Brain pericyte (primary cell): Measurements from ENCODE around the gene NECTIN1.

Experiments used
- DNase-seq: peaks from one replicate; pipeline ENCODE4 v3.0.0-alpha.2; 2012; ENCODE audit warnings: low read depth, low spot score

NECTIN1 gene

DNA sequence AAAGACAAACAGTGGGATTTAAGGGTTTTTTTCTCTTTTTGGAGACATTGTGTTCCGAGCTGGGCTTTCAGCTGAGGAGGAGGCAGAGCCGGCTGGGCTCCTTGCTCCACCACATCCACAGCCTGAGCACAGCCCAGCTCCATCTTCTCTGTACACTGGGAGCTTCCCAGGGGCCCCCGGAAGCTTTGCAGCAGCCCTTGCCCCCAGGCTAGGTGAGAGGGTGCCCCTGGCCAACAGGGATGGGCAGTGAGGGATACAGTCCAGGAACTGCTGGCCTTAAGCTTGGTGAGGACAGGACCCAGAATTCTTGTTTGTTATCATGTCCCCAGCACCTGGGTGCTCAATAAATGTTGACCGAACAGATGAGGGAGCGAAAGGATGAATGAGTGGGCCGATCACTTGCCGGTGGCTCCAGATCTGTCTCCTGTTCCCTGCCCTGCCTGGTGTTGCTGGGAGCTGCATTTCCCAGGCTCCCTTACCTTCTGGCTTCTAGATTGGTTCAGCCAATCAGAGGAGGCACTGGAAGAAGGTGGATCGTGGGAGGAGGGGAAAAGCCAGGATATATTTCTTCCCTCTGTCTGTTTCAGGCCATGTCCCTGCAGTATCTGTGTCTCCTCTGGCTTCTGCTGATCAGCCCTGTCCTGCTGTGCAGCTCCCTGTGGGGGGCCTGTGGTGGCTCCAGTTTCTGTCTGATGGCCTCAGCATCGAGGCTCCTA is 26.5 kb upstream of the NECTIN1 start:
- DNase-seq: no peak

DNA sequence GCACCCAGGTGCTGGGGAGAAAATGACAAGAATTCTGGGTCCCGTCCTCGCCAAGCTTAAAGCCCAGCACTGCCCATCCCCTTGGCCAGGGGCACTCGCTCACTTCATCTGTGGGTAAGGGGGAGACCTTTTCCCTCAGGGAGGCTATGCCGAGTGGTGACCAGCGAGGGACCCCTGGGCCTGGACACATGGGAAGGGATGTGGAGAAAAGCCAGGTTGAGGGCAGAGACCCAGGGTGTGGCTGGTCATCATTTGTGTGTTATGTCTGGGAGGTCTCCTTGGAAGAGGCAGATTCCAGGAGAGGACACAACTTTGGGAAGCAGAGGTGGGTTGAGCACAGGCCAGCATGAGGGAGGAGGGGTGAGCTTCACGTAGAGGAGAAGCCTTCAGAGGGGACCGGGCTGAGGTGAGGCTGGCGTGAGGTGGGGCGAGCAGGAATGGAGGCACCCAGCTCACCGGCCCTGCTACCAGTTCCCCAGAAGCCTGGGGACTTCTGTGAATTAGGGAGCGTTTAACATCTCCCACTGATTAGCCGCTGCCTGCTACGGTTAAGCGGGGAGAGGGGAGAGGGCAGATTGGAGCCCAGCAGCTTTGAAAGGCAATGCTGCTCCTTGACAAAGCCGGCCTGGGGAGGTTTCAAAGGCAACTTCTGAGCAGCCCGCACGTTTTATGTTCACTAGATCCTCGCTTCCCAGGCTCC is 25.8 kb upstream of the NECTIN1 start:
- DNase-seq: no peak

DNA sequence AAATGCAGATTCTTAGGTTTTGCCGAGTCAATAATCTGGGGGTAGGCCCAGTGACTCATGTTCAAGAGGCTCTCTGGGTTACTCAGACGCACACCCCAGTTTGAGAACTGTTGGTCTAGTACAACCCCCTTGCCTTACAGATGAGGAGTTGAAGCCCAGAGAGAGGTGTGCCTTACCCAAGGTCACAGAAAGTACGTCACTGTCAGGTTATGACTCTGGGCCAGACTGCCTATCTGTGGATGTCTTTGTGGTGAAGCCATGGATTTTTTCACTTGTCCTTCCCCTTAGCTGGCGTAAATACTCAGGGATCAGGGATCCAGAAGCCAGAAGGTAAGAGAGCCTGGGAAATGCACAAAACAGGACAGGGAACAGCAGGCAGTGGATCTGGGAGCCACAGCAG is 25.2 kb upstream of the NECTIN1 start:
- DNase-seq: no peak

DNA sequence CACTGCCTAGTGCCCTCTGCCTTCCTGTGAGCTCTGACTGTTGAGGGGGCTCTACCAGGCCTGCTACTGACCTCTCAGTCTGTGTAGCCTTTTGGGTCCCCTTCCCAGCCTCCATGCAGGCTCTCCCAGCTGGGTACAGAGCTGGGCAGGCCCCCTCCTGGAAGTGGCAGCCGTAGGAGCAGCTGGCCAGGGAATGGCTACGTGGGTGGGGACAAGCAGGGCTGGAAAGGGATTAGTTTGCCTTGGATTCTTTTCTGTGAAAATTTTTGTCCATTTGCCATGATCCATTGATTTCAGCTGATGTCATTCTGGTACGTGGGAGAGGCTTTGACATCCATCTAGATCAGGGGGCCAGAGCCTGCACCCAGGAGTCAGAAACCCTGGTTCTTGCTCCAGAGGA is 23.9 kb upstream of the NECTIN1 start:
- no peak for DNase-seq

DNA sequence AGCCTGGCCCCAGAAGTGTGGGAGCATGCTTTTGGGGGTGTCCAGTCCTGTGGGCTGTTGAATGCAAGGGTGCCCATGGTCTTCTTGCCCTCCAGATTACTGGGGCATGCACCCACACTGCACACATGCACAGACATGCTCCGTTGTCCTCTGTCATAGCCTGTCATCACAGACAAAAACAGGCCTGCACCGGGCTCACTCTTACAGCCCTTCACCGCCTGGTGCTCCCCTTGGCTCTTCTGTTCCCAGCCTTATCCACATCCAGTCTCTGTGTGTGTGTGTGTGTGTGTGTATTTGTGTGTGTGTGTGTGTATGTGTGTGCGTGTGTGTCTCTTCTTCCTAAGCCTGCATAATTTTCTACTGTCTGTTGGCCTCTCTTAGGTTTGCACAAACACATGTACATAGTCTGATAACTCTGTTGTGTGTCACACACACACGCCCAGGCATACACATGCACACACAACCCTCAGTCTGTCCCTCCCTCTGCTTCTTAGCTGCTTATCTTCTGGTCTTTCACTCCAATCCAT is 23.4 kb upstream of the NECTIN1 start:
- no peak for DNase-seq

DNA sequence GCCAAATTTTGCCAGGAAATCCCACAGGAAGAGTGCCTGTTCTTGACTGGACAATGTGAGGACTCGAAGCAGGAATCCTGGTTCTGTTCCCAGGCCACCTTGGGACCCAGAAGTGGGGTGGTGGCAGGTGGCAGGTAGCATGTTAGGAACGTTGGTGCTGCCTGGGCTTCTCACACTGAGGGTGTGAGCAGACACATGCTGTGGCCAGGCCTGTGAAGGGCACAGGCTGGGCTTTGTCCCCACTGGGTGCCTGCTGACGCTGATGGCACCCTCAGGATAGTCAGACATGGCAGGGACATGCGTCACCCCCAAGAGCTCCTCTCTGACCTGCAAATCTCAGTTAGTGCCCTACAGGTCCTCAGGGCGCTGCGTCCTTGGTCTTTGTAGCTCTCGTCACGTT is 21.1 kb upstream of the NECTIN1 start:
- no peak for DNase-seq

DNA sequence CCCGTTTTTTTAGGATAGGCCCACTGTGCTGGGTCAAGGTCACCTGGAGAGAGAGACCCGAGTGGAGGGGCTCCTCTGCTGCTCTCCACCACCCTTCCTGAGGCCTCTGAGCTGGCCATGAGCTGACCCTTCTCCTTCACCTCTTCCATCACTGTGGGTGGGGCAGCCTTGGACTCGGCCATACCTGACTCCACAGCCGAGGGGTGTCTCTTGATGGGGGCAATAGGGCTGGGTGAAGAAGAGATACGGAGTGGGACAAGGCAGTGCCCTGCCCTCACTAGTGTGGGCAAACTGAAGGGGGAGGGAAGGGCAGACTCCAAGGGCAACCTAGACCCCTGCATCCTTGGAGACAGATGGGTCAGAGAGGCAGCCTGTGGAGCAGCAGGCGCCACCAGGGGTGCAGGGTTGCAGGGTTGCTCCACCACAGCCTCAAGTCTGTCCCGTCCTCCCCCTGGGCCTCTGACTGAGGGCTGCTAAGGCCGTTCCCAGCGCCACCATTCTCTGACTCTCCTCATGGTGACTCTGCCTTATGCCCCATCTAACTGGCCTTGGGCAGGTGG is 20.1 kb upstream of the NECTIN1 start:
- DNase-seq: no peak

DNA sequence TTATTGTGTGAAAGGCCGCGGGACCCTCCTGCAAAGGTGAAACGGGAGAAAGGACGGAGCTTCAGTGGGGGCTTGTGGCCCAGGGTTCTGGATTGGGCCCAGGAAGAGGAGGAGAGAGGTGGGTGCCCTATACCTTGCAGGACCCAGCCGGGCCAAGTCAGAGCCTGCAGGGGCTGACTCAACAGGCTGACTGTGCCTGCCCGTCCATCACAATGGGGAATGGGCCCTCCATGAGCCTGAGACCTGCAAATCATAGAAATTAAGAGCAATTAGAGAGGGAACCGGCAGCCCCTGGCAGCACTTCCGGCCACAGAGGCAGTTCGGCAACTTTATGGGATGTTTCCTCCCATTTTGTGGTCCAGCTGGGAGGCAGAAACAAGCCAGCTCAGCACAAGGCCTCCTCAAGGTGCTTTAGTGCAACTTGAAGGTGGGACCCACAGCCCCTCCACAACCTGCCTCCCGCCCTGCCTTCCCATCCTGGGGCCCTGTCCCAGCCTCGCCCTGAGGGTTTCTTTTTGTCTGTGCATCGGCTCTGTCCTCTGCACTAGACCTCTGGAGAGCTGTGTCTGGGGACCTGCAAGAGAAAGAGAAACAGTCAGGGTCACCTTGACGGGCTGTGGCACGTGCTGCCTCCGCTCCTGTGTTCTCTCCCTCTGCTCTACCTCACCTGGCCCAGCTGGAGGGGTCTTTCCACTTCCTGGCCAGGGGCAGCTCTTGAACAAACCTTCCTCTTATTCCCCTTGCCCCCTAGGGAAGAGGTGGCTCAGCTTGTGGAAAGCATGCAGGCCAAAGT is 19.1 kb upstream of the NECTIN1 start:
- no peak for DNase-seq

DNA sequence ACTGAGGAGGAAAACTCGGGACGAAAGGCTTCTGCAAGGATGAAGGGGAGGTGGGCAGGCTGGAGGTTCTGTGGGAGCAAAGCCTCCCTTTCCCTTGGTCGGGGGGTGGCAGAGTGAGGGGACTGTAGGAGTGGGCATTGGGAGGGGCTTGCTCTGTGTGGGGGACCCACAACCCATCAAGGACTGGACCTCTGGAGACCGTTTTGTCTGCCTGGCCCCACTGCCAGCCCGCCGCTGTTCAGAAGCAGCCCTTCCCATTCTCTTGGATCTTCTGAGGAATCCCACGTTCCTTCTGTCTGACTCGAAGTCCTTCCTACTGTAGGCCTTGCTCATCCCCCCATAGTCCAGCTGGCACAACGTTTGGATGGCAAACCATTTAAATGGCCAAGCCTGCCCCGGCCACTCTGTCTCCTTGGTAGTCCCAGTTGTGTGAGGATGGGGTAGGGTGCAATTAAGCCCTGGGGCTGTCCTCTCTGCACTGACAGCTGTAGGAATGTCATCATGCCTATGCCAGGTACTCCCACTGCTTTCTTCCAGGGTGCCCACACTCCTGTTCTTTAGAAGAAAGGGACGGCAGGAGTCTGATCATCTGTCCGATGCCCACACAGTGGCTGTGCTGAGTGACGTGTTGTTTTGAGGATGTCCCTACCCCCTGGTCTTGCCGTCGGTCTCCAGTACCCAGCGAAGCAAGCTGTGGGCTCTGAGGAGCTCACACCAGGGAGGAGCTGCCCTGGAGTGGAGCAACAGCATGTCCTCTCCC is 17.0 kb upstream of the NECTIN1 start:
- no peak for DNase-seq

DNA sequence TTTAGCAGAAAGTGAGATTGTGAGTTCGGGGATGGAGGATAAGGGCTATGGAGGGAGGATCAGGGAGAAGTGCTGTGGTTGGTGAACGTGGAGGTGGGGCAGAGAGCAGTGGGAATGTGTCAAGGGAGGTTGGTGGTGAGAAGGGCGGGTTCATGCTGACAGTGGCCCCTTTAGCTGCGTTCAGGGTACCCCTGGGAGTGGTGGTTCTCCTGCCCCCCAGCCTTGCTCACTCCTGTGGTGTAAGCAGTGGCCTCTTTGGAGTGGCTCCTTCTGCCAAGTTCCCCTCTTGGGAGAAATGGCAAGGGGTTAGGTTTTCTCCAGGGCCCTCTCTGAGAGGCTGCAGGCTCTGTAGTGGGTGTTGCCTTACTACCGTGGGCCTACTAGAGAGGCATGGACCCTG is 16.1 kb upstream of the NECTIN1 start:
- DNase-seq: no peak

DNA sequence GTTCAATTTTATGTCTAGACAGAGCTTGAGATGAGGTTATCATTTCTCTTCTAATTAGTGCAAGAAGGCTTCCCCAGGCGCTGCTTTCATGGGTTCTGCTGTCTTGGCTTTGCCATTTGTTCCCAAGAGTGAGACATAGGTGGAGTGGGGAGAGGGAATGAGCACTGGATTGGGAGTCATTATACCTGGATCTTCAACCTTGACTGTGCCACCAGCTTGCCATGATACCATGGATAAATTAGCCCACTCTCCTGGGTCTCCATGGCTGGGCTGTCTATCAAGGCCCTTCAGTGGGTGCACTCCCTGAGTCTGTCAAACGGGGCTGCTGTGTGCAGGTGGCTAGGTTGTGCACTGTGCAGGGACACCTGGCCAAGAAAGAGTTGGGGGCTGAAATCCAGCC is 15.6 kb upstream of the NECTIN1 start:
- no peak for DNase-seq

DNA sequence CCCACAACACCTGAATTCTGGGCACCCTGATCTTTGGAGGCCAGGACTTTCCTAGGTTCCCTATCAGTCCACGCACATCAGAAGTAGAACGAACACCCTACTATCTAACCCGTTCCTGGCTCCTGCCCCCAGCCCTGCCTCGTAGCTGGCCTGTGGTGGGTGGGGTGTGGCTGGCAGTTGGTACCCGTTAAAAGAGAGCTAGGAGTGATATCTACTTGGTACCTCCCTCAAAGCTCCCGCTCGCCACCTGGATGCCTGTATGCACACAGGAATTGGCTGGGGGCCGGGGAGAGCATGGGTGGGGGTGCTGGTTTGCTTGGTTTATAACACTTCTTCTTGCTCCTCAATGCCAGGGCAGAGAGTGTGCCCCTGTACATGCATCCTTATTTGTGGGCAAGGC is 14.0 kb upstream of the NECTIN1 start:
- DNase-seq: no peak

DNA sequence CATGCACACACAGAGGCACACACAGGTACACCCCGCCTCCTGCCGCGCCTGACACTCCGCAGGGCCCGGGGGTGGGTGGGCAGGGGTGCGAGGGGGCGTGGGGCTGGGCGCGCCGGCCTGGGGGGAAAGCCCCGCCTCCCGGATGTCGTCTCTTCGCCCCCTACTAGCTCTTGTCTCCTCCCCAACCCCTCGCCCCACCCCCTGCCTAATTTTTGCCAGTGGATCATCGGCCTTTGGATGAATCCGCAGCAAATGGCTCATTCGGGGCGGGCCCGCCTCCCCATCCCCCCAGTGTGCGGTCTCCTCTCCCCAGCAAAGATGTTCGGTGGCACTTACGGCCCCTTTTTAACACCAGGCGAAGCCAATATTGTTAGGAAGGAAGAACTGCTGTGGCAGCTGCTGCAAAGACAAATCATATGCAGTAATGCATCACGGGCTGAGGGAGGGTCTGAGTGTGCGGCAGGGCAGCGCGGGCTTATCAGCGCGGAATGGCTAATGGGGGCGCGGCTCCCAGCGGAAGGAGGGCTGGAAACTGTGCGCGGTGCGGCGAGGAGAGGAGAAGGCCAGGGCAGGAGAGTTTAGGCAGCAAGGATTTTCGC is 13.4 kb upstream of the NECTIN1 start:
- DNase-seq: no peak

DNA sequence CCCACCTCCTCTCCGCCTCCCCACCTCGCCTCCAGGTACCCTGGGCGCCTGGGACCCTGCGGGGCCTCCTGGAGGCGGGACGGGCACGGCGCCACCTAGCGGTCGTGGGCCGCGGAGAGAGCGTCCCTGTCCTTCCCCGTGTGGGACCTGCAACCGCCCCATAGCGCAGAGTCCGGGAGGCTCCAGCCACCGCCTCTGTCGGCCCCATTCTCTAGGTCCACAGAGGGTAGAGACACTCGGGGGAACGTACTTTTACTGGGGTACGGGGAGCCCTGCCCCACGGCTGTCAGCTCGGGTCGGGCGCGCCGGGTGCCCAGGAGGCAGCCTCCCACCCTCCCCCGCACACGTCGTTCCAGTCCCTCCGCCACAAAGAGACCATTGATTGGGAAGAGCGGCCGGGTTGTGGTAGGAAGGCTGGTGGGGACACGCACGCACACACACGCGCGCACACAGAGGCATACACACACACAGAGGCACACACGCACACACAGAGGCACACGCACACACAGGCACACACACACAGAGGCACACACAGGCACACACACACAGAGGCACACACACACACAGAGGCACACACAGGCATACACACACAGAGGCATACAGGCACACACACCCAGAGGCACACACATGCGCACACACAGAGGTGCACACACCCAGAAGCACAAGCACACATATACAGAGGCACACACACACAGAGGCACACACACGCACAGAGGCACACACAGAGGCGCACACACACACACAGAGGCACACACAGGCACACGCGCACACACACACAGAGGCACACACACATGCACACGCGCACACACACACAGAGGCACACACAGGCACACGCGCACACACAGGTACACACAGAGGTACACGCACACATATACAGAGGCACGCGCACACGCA is 12.6 kb upstream of the NECTIN1 start:
- no peak for DNase-seq

DNA sequence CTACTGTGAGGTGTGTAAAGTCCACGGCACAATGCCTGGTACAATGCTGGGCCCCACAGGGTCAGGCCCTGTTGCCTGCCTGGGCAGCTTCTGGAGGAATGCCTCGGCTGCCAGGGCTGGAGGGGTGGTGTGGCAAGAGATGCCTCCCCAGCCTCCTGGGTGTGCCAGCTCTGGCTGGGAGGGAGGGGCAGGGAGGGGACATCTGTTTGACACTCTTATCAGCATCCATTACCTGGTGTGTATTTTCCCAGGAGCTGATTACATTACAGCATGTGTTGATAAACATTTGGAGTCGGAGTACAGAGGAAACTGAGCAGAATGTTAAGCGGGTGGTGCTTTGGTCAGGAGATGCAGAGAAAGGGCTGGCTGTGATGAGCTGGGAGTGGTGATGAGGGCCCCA is 11.0 kb upstream of the NECTIN1 start:
- no peak for DNase-seq

DNA sequence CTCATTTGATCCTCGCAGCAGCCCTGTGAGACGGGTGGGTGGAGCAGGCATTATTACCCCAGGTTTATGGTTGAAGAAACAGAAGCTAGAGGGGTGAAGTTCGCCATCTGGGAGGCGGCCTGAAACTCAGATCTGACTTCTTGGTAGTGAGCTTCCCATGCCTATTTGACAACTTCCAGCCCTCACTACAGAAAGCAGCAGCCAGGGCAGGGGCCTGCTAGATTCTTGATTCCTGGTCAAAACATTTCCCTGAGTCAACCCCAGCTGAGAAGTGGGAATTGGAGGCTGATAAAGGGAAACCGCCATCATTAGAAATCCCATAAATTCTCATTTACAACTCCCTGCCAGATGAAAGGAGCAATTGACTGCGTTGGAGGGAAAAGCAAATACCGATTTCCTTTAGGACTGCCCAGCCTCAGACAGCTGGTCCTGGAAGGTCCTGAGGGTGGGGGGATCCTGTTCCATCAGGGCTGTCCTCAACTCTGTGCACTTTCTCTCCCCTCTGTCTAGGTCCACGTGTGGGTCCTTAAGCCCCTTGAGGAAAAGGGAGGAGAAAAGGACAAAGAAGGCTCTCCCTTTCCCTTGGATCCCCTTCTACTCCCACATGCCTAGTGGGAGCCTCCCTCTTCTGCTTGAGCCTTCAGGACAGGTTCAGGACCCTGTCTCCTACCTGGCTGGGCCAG is 10.2 kb upstream of the NECTIN1 start:
- DNase-seq: no peak

DNA sequence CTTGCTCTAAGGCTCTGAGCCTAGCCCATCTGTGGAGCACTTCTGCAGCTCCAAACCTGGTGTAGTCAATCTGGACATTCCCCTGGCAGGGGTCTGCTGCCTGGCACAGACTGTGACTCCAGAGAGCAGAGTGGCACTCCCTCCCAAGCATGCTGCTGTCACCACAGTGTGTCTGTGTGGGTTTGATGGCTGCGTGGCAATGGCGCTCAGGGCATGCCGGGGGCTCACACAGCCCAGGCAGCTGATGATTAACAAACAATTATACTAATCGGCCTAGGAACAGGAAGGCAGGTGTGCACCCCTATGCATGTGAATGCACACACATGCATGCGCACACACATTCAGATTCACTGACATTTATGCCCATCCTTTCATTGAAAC is 9.0 kb upstream of the NECTIN1 start:
- DNase-seq: no peak

DNA sequence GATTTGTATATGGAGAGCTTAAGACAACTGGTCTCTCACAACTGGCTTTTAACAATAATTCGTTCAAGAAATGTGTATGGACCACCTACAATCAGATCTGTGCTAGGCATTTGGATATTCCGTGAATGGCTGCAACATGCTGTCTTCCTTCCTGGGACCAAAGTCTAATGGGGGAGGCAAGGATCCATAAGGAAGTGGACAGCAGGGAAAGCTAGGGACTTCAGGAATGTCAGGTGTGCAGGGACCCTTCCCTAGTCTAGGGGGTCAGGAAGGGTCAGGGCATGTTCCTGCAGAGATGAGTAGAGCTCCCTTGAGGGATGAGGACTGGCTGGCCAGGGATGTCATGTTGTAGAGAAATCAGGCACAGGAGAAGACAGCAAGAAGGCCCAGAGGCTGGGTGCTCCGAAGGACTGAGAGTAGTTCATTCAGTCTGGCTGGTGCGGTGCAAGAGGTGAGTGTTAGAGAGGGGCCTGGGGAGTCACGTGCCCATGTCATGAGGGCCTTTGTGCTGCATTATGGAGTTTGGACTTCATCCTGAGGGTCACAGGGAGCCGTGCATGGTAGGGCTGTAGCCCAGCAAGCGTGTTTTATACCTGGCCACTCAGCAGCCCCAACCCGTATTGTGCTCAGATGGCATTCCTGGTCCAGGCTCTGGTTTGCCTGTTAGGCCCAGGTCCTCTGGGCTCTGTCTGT is 8.5 kb upstream of the NECTIN1 start:
- DNase-seq: no peak

DNA sequence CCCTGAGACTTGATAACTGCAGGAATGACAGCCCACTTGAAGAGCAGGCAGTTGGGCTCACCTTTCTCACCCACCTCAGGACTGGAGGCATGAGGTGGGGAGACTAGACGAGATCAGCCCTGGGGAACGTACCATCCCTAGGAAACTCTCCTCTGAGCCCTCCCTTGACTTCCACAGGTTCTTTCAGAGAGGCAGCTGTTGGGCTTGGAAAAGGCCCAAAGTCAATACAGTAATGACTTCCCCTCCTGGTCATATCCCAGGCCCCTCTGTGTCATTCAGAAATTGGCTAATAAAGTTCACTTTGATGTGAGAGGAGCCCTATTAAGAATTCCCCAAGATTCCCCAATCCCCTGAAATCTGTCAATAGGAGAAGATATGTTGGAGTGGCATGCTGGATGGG is 5.8 kb upstream of the NECTIN1 start:
- no peak for DNase-seq
